NCI-H1092 (cell line): ENCODE results near the gene ANK2.
"Not testable (repeated sequence)": the region's sequence is repeated elsewhere in the genome, so short reads cannot be mapped to it uniquely, and the experiment has no call there.

Experiments used
- DNase-seq: peaks from one replicate; lab custom pipeline; 2025; lab: John Stamatoyannopoulos, UW

The ANK2 gene

GRCh38 chr4:113148925-113149324 is 99.5 kb downstream of the ANK2 start:
- no peak for DNase-seq

GRCh38 chr4:113153529-113154101 is 104.2 kb downstream of the ANK2 start:
- no peak for DNase-seq

- DNase-seq = no peak
These were observed 104.8 kb downstream of the ANK2 start for GRCh38 chr4:113154281-113154680.

DNA sequence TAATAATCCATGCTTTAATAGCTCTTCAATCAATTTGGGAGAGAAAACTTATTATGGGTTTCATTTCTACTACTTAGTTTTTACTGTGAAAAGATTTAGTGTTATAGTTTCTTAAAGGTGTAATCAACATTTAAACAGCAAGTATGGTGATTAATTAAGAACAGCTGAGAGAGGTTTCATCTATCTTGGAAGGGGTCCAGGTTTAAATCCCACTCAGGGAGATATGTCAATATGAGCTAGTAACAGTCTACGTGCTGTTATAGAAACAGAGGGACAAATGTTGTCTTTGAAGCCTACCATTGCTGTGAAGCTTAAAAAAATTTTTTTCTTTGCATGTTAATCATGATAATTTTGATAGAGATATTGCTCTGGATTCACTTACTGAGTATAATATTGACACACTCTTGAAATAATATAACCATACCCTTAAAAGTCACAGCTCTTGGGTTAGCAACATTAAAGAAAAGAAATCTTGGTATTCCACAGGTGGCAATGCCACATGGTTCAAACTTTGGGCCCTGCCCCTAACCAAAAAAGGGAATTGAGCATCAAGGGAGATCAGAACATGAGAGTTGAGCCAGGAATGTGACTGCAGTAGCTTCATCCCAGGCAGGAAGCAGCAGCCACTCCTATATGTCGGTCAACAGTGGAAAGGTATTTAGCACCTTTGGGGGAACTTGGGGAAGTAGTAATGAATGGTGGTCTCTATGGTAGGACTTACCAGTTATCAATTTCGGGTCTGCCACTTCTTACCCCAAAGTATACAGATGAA is 107.8 kb downstream of the ANK2 start:
- no peak for DNase-seq

DNA sequence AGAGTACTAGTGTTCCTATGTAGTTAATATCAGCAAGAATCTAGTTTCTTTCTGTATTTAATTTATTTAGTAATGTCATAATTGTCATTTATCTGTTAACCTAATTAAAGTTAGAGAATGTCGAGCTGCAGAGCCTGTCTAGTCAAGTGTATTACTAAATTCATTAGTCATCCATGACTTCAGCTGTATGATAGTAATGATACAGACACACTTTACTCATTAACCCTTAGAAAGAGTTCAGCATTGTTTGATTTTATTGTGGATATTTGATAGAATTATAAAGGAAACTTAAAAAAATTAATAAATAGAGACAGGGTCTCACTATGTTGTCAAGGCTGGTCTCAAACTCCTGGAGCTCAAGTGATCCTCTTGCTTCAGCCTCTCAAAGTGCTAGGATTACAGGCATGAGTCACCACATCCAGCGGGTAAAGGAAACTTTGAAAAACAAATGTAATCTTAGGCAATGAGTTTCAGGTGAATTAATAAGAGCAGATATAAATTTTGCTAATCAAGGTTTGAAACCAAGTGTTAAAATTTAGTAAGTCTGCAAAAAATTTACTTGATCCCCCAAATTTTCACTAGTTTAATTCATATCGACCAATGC is 110.6 kb downstream of the ANK2 start:
- DNase-seq = no peak

DNA sequence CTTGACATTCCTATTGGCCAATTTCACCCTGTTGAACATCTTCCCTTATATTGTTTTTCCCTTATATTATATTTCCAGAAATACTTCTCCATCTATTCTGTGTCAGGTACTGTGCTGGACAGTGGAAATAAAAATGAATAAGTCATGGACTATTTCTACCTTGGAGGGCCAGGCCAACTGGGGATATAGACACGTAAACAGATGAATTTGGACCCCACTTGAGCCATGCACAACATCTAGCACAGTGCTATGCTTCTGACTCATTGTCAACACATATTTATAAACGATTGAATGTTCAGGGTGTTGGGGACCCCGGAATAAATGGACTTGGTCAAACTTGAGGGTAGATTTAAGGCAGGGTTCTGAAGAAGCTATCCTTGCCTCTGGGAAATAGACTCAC is 111.1 kb downstream of the ANK2 start:
- DNase-seq = no peak

- no peak for DNase-seq
These were observed 112.6 kb downstream of the ANK2 start for GRCh38 chr4:113162089-113162488.

GRCh38 chr4:113169368-113169767 is 119.9 kb downstream of the ANK2 start:
- DNase-seq = no peak

DNA sequence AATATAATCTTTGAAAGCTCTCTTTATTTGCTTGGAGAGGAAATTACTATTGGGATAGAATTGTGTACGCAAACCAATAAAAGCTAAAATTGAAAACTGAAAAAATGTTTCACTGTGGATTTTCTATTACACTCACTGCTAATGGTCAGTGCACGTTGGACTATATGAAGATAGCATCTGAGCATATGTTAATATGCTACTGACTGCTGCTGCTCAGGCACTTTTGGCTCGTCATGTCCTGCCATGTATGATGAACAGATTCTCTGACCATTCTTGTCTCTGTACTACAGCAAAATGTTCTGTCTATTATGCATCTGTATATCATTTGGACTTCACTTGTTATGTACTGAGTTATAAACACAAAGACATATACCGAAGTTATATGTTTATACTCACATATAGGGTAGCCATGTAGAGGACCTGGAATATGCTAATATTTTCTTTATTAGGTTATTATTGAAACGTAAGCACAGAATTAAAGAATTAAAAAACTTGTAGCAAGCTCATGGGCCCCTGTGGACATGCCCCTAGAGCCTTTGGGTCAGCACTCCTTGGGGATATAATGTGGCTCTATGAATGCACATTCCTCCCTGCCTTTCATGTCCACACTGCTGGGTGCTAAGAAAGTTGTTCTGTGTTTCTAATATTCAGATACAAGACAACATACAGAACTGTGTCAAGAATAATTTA is 120.8 kb downstream of the ANK2 start:
- no peak for DNase-seq

GRCh38 chr4:113170805-113171468 is 121.5 kb downstream of the ANK2 start:
- no peak for DNase-seq

GRCh38 chr4:113173126-113173792 is 123.8 kb downstream of the ANK2 start:
- no peak for DNase-seq

GRCh38 chr4:113173793-113174264 is 124.4 kb downstream of the ANK2 start:
- DNase-seq = no peak

DNA sequence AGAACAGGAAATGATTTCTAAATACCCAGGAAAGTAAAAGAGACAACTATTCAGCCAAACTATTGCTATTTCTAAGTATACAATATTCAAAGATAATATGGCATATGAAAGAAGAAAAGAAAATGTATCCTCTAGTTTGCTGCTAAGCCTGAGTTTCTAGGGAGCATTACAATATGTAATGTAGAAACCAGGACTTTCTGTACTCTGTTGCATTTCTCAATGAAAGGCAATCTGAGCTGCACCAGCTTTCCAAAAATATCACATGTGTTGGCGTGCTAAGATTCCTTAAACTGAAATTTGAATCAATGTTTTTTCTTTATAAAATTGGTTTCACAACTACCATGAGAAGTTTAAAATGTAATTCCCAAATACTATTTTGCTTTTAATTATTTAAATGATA is 129.6 kb downstream of the ANK2 start:
- DNase-seq = no peak

- DNase-seq = no peak
These were observed 130.5 kb downstream of the ANK2 start for GRCh38 chr4:113179996-113180395.

- no peak for DNase-seq
These were observed 132.0 kb downstream of the ANK2 start for GRCh38 chr4:113181289-113182007.

DNA sequence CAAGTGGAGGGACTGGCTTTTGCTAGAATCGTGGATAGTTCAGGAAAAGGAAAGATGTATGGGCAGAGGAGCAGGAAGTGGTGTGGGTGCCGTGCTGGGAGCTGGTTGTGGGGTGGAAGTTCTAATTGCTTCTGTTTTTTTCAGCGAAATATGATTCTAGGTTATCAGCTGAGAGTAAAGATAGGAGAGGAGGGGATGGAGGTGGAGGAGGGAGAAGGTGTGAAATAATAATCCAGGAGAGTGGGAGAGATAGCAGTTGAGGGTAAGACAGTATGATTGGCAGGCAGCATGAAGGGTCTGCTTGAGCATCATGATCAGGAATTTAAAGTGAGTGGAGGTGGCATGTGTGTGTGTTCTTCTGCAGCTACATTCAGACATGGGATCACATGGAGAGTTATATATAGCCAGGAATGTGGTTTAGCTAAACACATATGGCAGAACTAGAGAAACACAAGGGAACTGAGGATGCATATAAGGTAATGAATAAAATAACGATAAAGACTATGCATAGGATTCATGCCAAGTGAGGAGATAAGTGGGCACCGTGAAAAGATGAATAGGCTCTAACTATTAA is 133.7 kb downstream of the ANK2 start:
- no peak for DNase-seq

DNA sequence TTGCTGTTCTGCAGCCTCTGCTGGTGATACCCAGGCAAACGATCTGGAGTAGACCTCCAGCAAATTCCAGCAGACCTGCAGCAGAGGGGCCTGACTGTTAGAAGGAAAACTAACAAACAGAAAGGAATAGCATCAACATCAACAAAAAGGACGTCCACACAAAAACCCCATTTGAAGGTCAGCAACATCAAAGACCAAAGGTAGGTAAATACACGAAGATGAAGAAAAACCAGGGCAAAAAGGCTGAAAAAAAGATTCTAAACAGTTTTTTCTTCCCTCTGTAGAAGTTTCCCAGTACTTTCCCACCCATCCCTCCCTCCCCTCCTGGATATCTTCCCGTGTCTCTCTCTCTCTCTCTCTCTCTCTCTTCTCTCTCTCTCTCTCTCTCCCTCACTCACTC is 136.8 kb downstream of the ANK2 start:
- DNase-seq = not testable (repeated sequence)

GRCh38 chr4:113186913-113187312 is 137.5 kb downstream of the ANK2 start:
- DNase-seq = no peak

GRCh38 chr4:113187358-113187757 is 137.9 kb downstream of the ANK2 start:
- DNase-seq = no peak

DNA sequence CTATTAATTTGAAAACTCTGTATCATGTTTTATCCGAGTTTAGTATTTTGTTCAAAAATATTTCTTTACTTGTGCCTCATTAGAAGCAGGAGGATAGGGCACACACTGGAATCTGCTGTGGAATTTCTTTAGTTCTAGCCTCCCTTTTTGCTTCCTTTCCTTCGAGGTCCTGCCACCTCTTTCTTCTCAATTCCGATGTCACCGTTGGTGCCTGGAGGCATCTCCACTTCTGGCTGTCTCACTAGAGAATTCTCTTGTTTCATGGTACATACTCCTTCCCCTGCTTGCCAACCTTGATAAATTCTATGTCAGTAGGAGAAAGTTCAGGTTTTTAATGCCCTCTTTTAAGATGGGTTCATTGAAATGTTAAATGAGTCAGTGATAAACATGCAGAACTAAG is 140.1 kb downstream of the ANK2 start:
- no peak for DNase-seq

DNA sequence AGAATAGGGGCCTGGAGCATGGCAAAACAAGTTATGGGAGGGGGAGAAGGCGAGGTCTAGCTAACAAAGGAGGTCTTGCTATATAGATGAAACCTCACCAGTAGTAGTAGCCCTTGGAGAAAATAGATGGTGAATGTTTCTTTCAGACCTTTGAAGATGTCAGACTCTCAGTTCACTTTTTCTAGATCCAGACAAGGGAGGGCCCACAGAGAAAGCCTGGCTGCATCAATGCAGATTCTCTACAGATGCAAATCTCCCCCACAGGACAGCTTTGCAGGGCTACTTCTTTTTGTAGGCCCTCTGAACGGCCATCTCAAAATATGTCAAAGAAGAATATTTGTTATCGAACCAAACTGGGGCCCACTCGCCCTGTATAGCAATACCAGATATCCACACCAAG is 159.7 kb downstream of the ANK2 start:
- no peak for DNase-seq
